K562 (cell line): Measurements from ENCODE around the gene FGF1. TPM values are rescaled to one million over a fixed set of nuclear protein-coding genes. Genes with fewer than 3 reads are reported as not detected.

ENCODE experiments used
- ATAC-seq: fragments of 200-7000 bp; cut with Tn5 transposase; 3 replicates; pipeline ENCODE4 v1.9.1; 2020; ENCODE audit warnings: moderate library complexity
- BruUV-seq: library from RNA; stranded (reverse); fragments of 400-500 nt; replicated peaks from 2 replicates; lab custom pipeline; 2021; lab: Mats Ljungman, UMichigan
- CTCF ChIA-PET: fragments of 300-600 bp; formaldehyde crosslinking; extraction: SDS; loops from one replicate; lab custom pipeline; 2021; ENCODE audit warnings: low intra/inter-chr PET ratio; lab: Yijun Ruan, JAX
- POLR2A ChIA-PET: fragments of 300-600, 350-650 bp; sonication (Branson Sonifier 250); formaldehyde crosslinking; extraction: SDS; loops from one replicate; lab custom pipeline; 2021; ENCODE audit warnings: antibody characterized with exemption, inconsistent platforms; lab: Yijun Ruan, JAX
- DNase-seq, 4 experiments: peaks; one replicate each; pipeline versions ENCODE4 v3.0.0 to v3.0.0-alpha.2; 2011 to 2018; ENCODE audit warnings: low spot score in 3 of 4, mixed read lengths in 3 of 4; ENCODE audit errors: extremely low read depth in 1 of 4
- FAIRE-seq: peaks from 2 replicates; lab custom pipeline; 2011; peaks lifted over from hg19 to GRCh38; lab: Jason Lieb, UNC
- H2AFZ ChIP-seq: 2 replicates; pipeline ENCODE4 v1.6.0; 2011; ENCODE audit warnings: low read depth, low read length, control low read depth, inconsistent platforms
- H3K27ac ChIP-seq: fragments of 200-600 bp; 3 replicates; pipeline ENCODE4 v1.8.0; 2011; ENCODE audit warnings: low read depth, mild to moderate bottlenecking, control low read depth, inconsistent platforms, low read length, moderate library complexity, mixed read lengths; ENCODE audit errors: extremely low read depth
- H3K27me3 ChIP-seq, 2 experiments: fragments of 300-600 bp in 1 of 2; 2 replicates in 1 of 2; 3 replicates in 1 of 2; pipeline versions ENCODE4 v1.6.0 to v1.8.0; 2011; ENCODE audit warnings: inconsistent platforms in 2 of 2, low read length in 2 of 2, mild to moderate bottlenecking in 1 of 2, mixed read lengths in 1 of 2, moderate library complexity in 1 of 2; ENCODE audit not compliant: control insufficient read depth in 2 of 2, insufficient read depth in 2 of 2
- H3K36me3 ChIP-seq: fragments of 300-600 bp; 3 replicates; pipeline ENCODE4 v1.8.0; 2011; ENCODE audit warnings: mild to moderate bottlenecking, low read length, inconsistent platforms; ENCODE audit not compliant: control insufficient read depth, insufficient read depth
- H3K4me1 ChIP-seq, 2 experiments: fragments of 200-600 bp in 1 of 2; replicated peaks in 1 of 2; 2 replicates in 1 of 2; 3 replicates in 1 of 2; pipeline versions ENCODE4 v1.5.1 to v1.8.0; 2011; ENCODE audit warnings: inconsistent platforms in 2 of 2, low read length in 2 of 2, mild to moderate bottlenecking in 1 of 2, mixed read lengths in 1 of 2, moderate library complexity in 1 of 2; ENCODE audit not compliant: control insufficient read depth in 2 of 2, insufficient read depth in 2 of 2
- H3K4me2 ChIP-seq: 2 replicates; pipeline ENCODE4 v1.6.1; 2011; ENCODE audit warnings: low read length, control low read depth, inconsistent platforms, mixed read lengths; ENCODE audit not compliant: insufficient read depth
- H3K4me3 ChIP-seq: fragments of 200-600 bp; sonication (generic), shearing (Covaris generic); 2 replicates; pipeline ENCODE4 v1.5.1; 2016; ENCODE audit warnings: control low read depth, inconsistent platforms
- H3K79me2 ChIP-seq: fragments of 200-600 bp; 3 replicates; pipeline ENCODE4 v1.8.0; 2011; ENCODE audit warnings: low read length, inconsistent platforms; ENCODE audit not compliant: control insufficient read depth, insufficient read depth
- H3K9ac ChIP-seq, 2 experiments: 2 replicates each; pipeline versions ENCODE4 v1.6.0 to v1.6.1; 2011; ENCODE audit warnings: low read depth in 2 of 2, low read length in 2 of 2, control low read depth in 1 of 2, inconsistent platforms in 1 of 2, mild to moderate bottlenecking in 1 of 2, mixed read lengths in 1 of 2; ENCODE audit not compliant: insufficient read depth in 1 of 2
- H3K9me1 ChIP-seq: one replicate; pipeline ENCODE4 v1.6.0; 2011; ENCODE audit warnings: inconsistent platforms, mild to moderate bottlenecking, low read length, moderate library complexity; ENCODE audit not compliant: control insufficient read depth, insufficient read depth
- H3K9me3 ChIP-seq: replicated peaks from 2 replicates; pipeline ENCODE4 v1.5.1; 2011; ENCODE audit warnings: low read depth, low read length, inconsistent platforms; ENCODE audit not compliant: control insufficient read depth, insufficient read depth
- H4K20me1 ChIP-seq: replicated peaks from 2 replicates; pipeline ENCODE4 v1.6.1; 2011; ENCODE audit warnings: low read length, inconsistent platforms, mixed read lengths; ENCODE audit not compliant: control insufficient read depth, insufficient read depth
- CUX1 ChIP-seq: fragments of 200-800 bp; sonication (Bioruptor generic); IDR thresholded peaks from 2 replicates; pipeline ENCODE4 v1.6.1; 2016; ENCODE audit warnings: missing genetic modification characterization, missing compliant biosample characterization
- E2F4 ChIP-seq: sonication (generic); formaldehyde crosslinking; IDR thresholded peaks from 2 replicates; pipeline ENCODE4 v1.8.0; 2022; ENCODE audit warnings: mild to moderate bottlenecking, low read depth, missing genetic modification reagents
- FUS ChIP-seq: fragments of 200-400 bp; formaldehyde crosslinking; optimal IDR thresholded peaks from 2 replicates; pipeline ENCODE3; 2017; ENCODE audit warnings: low read depth, low read length
- LCOR ChIP-seq: sonication (generic); formaldehyde crosslinking; IDR thresholded peaks from 2 replicates; pipeline ENCODE4 v1.8.0; 2022; ENCODE audit warnings: mild to moderate bottlenecking, missing genetic modification reagents
- MYC ChIP-seq, 2 experiments: fragments of 250-450 bp in 1 of 2; sonication (Bioruptor Pico) in 1 of 2; IDR thresholded peaks; 2 replicates each; pipeline versions ENCODE4 v1.5.1 to v1.6.1; 2012 to 2021; ENCODE audit warnings: low read depth in 2 of 2, borderline replicate concordance in 1 of 2, improper control_type of control experiment in 1 of 2, low read length in 1 of 2, mild to moderate bottlenecking in 1 of 2, moderate library complexity in 1 of 2
- POU5F1 ChIP-seq: fragments of 150-350 bp; IDR thresholded peaks from 2 replicates; pipeline ENCODE4 v1.6.1; 2014; ENCODE audit warnings: borderline replicate concordance, low read length, low read depth, mild to moderate bottlenecking; ENCODE audit not compliant: partially characterized antibody
- TEAD4 ChIP-seq, 2 experiments: sonication (generic) in 1 of 2; formaldehyde crosslinking in 1 of 2; IDR thresholded peaks; 2 replicates each; pipeline versions ENCODE4 v1.6.1 to v1.8.0; 2012 to 2022; ENCODE audit warnings: borderline replicate concordance in 1 of 2, inconsistent platforms in 1 of 2, low read length in 1 of 2, mild to moderate bottlenecking in 1 of 2, missing genetic modification reagents in 1 of 2
- ZFP1 ChIP-seq: fragments of 450-650 bp; formaldehyde crosslinking; IDR thresholded peaks from 2 replicates; pipeline ENCODE4 v1.4.0; 2020; ENCODE audit warnings: mild to moderate bottlenecking, mixed read lengths
- WGBS: fragments of 100-300 bp; shearing (Covaris generic); methylation state at CpG from one replicate; pipeline ENCODE4 v1.1.6; 2016; ENCODE audit warnings: low coverage, mixed read lengths; ENCODE audit not compliant: insufficient coverage; ENCODE audit errors: missing lambda C conversion rate; 5-methylcytosine and 5-hydroxymethylcytosine counted together
- in situ Hi-C: fragments of 300-500 bp; cut with MboI; formaldehyde crosslinking; loops from 4 replicates; pipeline ENCODE4 v1.15.0; 2018; ENCODE audit warnings: inconsistent platforms, mixed read lengths
- intact Hi-C: fragments of 100-400 bp; cut with micrococcal nuclease; formaldehyde crosslinking; loops from 2 replicates; pipeline ENCODE4 v1.14.2; 2022
- polyA plus RNA-seq, 8 experiments: library from polyadenylated mRNA; depleted of rRNA in 4 of 8; stranded (reverse) in 5 of 8; unstranded in 3 of 8; fragments of >200 nt; fragmentation: Nextera tagmentation in 2 of 8; fragmentation: Illumina TruSeq in 1 of 8; extraction: Ambion mirVana in 2 of 8; extraction: Trizol in 1 of 8; gene quantifications; 2 replicates each; pipeline versions ENCODE4 v1.2.1 to v1.2.3, GENCODE V29; 2011 to 2014; ENCODE audit warnings: inconsistent platforms in 1 of 8, missing spikeins in 1 of 8
- total RNA-seq, 7 experiments: library from RNA; depleted of rRNA in 6 of 7; stranded (reverse); fragments of >200 nt in 6 of 7; fragmentation: Illumina TruSeq in 2 of 7; extraction: Trizol in 2 of 7; gene quantifications; 2 replicates each; pipeline versions ENCODE4 v1.2.1 to v1.2.3, GENCODE V29; 2011 to 2021; ENCODE audit warnings: low replicate concordance in 1 of 7
- TF ChIP-seq, protein P1 (sequence below): sonication (generic); IDR thresholded peaks from 2 replicates; pipeline ENCODE4 v1.6.1; 2016

The FGF1 gene
- total and polyA plus RNA-seq, 9 of the 15 experiments (the other 6 are each of a cell fraction or from before 2014, with no cell fraction given), result not detected

GRCh38 chr5:142643634-142644033 is 42.3 kb downstream of the FGF1 start:
- in situ Hi-C loops (no loop called here), intact Hi-C loops (no loop called here)
- no peak for DNase-seq
- Histone ChIP-seq H3K9me3 (no peaks in the 10 kb centered on the region), H3K4me1 (no peaks in the 10 kb centered on the region), H3K4me2 (no peak overlapping the region), H4K20me1 (no peaks in the 10 kb centered on the region), H3K79me2 (no peaks in the 10 kb centered on the region), H3K9me1 (no peaks in the 10 kb centered on the region), H3K4me3 (no peak overlapping the region), H3K27ac (no peak overlapping the region), H3K36me3 (no peaks in the 10 kb centered on the region), H3K9ac (no peak overlapping the region), H2AFZ (no peak overlapping the region), H3K27me3 (peaks cover 8 to 23% of the 10 kb centered on the region in 2 experiments; a peak in 4 of 5 replicates)
- BruUV-seq, result no TSS peak
- TF ChIP-seq LCOR (CRISPR knock-in tag), result no peak
- TF ChIP-seq ZFP1 (CRISPR knock-in tag), result no peak
- no peak for TF ChIP-seq E2F4 (CRISPR knock-in tag)
- TF ChIP-seq POU5F1, result no peak
- no peak for TF ChIP-seq MYC (IDR thresholded peaks at IDR 0.05; ENCODE audit: low read depth, low read length)
- TF ChIP-seq MYC (CRISPR knock-in tag; IDR thresholded peaks at IDR 0.05; ENCODE audit: borderline replicate concordance, low read depth), result no peak
- no peak for TF ChIP-seq CUX1
- TF ChIP-seq, protein P1, sequence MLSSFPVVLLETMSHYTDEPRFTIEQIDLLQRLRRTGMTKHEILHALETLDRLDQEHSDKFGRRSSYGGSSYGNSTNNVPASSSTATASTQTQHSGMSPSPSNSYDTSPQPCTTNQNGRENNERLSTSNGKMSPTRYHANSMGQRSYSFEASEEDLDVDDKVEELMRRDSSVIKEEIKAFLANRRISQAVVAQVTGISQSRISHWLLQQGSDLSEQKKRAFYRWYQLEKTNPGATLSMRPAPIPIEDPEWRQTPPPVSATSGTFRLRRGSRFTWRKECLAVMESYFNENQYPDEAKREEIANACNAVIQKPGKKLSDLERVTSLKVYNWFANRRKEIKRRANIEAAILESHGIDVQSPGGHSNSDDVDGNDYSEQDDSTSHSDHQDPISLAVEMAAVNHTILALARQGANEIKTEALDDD, result no peak
- no peak for TF ChIP-seq FUS
- TF ChIP-seq TEAD4 (IDR thresholded peaks at IDR 0.05; ENCODE audit: low read length), result no peak
- no peak for TF ChIP-seq TEAD4 (CRISPR knock-in tag; IDR thresholded peaks at IDR 0.05; ENCODE audit: borderline replicate concordance)
- POLR2A ChIA-PET, result interaction anchor here (0.6 to 1.3 kb wide), 3 partner anchors 25 to 126 kb away, joined by 3 to 5 read pairs (median 3); no protein-coding TSS in a partner anchor
- no peak for FAIRE-seq
- 0% methylated on average over 5 of the region's 5 CpGs for WGBS
- ATAC-seq, result no peak
- CTCF ChIA-PET, result no interaction called here
